Activated CD4-positive, CD25-positive, alpha-beta regulatory T cell treated with anti-CD3 and anti-CD28 coated beads, Interleukin-2, amount 50 U/mL, for 24 hours (primary cell): ENCODE measurements around the gene ADAMTS17.
"Not testable (repeated sequence)": the region's sequence is repeated elsewhere in the genome, so short reads cannot be mapped to it uniquely, and the experiment has no call there.

ENCODE experiments used
- ATAC-seq, 2 donors: fragments of 150-1000 bp; cut with Tn5 transposase; one replicate each; pipeline ENCODE4 v1.10.0; 2021; ENCODE audit warnings: mild to moderate bottlenecking in 1 of 2, moderate library complexity in 1 of 2

Gene ADAMTS17

GRCh38 chr15:99961011-99961441 lies 380.7 kb downstream of the ADAMTS17 start:
- ATAC-seq, result no peak

- ATAC-seq, result no peak
Observed at GRCh38 chr15:99959326-99959725, 382.4 kb downstream of the ADAMTS17 start.

- no peak for ATAC-seq
Observed at GRCh38 chr15:99958426-99959097, 383.2 kb downstream of the ADAMTS17 start.

GRCh38 chr15:99957642-99958013 lies 384.1 kb downstream of the ADAMTS17 start:
- ATAC-seq, result no peak

- ATAC-seq, result no peak
Observed at GRCh38 chr15:99956820-99957641, 384.7 kb downstream of the ADAMTS17 start.

GRCh38 chr15:99956022-99956775 lies 385.6 kb downstream of the ADAMTS17 start:
- no peak for ATAC-seq

GRCh38 chr15:99955532-99955931 lies 386.2 kb downstream of the ADAMTS17 start:
- no peak for ATAC-seq

- ATAC-seq, result no peak
Observed at GRCh38 chr15:99955181-99955525, 386.6 kb downstream of the ADAMTS17 start.

- no peak for ATAC-seq
Observed at GRCh38 chr15:99954361-99955180, 387.2 kb downstream of the ADAMTS17 start.

- no peak for ATAC-seq
Observed at GRCh38 chr15:99953886-99954285, 387.9 kb downstream of the ADAMTS17 start.

GRCh38 chr15:99951511-99951910 lies 390.3 kb downstream of the ADAMTS17 start:
- no peak for ATAC-seq

- no peak for ATAC-seq
Observed at GRCh38 chr15:99944131-99944530, 397.6 kb downstream of the ADAMTS17 start.

GRCh38 chr15:99943466-99943865 lies 398.3 kb downstream of the ADAMTS17 start:
- ATAC-seq, result no peak

- no peak for ATAC-seq
Observed at GRCh38 chr15:99932676-99933402, 408.9 kb downstream of the ADAMTS17 start.

GRCh38 chr15:99931703-99932603 lies 409.8 kb downstream of the ADAMTS17 start:
- ATAC-seq, result no peak

GRCh38 chr15:99930696-99931095 lies 411.1 kb downstream of the ADAMTS17 start:
- no peak for ATAC-seq

GRCh38 chr15:99929266-99929665 lies 412.5 kb downstream of the ADAMTS17 start:
- no peak for ATAC-seq

GRCh38 chr15:99928429-99928981 lies 413.3 kb downstream of the ADAMTS17 start:
- ATAC-seq, result peak; percentile 88

- ATAC-seq, result not testable (repeated sequence)
Observed at GRCh38 chr15:99926532-99926931, 415.2 kb downstream of the ADAMTS17 start.

- ATAC-seq, result peak; percentile 45 to 63
Observed at GRCh38 chr15:99925661-99926461, 415.9 kb downstream of the ADAMTS17 start.
